IMR-90 (cell line): ENCODE results near the gene ITGAL. TPM values are rescaled to one million over a fixed set of nuclear protein-coding genes. Genes with fewer than 3 reads are reported as not detected.

ENCODE experiments used
- ATAC-seq: fragments of 200-7000 bp; cut with Tn5 transposase; 2 replicates; pipeline ENCODE4 v1.9.1; 2020; ENCODE audit warnings: low read depth, mild to moderate bottlenecking, moderate library complexity
- BruUV-seq: library from RNA; stranded (reverse); fragments of 400-500 nt; replicated peaks from 2 replicates; lab custom pipeline; 2021; lab: Mats Ljungman, UMichigan
- CTCF ChIA-PET: fragments of 300-600 bp; formaldehyde crosslinking; extraction: SDS; loops from one replicate; lab custom pipeline; 2021; ENCODE audit warnings: antibody characterized with exemption; lab: Yijun Ruan, JAX
- POLR2A ChIA-PET: fragments of 300-600 bp; sonication (Branson Sonifier 250); formaldehyde crosslinking; loops from one replicate; lab custom pipeline; 2022; ENCODE audit warnings: antibody characterized with exemption; ENCODE audit not compliant: unreplicated experiment; lab: Charles Lee
- DNase-seq: peaks from one replicate; pipeline ENCODE4 v3.0.0; 2013
- H2AFZ ChIP-seq: replicated peaks from 2 replicates; pipeline ENCODE3; 2013; ENCODE audit warnings: low read length, mild to moderate bottlenecking; ENCODE audit not compliant: poor library complexity
- H2AK5ac ChIP-seq: 2 replicates; pipeline ENCODE4 v1.6.1; 2013; ENCODE audit warnings: low read depth, low read length, inconsistent platforms
- H2AK9ac ChIP-seq: replicated peaks from 2 replicates; pipeline ENCODE3; 2013; ENCODE audit warnings: mild to moderate bottlenecking, low read depth, low read length, moderate library complexity; ENCODE audit not compliant: poor library complexity
- H2BK120ac ChIP-seq: 2 replicates; pipeline ENCODE4 v1.6.1; 2013; ENCODE audit warnings: low read depth, low read length, inconsistent platforms
- H2BK15ac ChIP-seq: 3 replicates; pipeline ENCODE4 v1.6.1; 2013; ENCODE audit warnings: low read depth, low read length, inconsistent platforms
- H2BK20ac ChIP-seq: 2 replicates; pipeline ENCODE4 v1.6.1; 2013; ENCODE audit warnings: low read depth, mild to moderate bottlenecking, inconsistent platforms, low read length, moderate library complexity
- H2BK5ac ChIP-seq: 2 replicates; pipeline ENCODE4 v1.6.1; 2013; ENCODE audit warnings: mild to moderate bottlenecking, low read depth, low read length, inconsistent platforms; ENCODE audit not compliant: poor library complexity, severe bottlenecking
- H3K14ac ChIP-seq: replicated peaks from 2 replicates; pipeline ENCODE4 v1.6.1; 2013; ENCODE audit warnings: low read depth, low read length, inconsistent platforms
- H3K18ac ChIP-seq: 2 replicates; pipeline ENCODE4 v1.6.1; 2013; ENCODE audit warnings: low read depth, low read length, control low read depth
- H3K23ac ChIP-seq: 2 replicates; pipeline ENCODE4 v1.6.1; 2013; ENCODE audit warnings: low read depth, low read length, inconsistent platforms
- H3K27ac ChIP-seq: 2 replicates; pipeline ENCODE4 v1.5.1; 2013; ENCODE audit warnings: mild to moderate bottlenecking, control low read depth, low read length; ENCODE audit not compliant: insufficient read depth
- H3K27me3 ChIP-seq: 2 replicates; pipeline ENCODE4 v1.6.1; 2013; ENCODE audit warnings: low read length; ENCODE audit not compliant: control insufficient read depth, insufficient read depth
- H3K36me3 ChIP-seq: 2 replicates; pipeline ENCODE4 v1.6.1; 2013; ENCODE audit warnings: low read length, mixed read lengths; ENCODE audit not compliant: control insufficient read depth, insufficient read depth
- H3K4ac ChIP-seq: 2 replicates; pipeline ENCODE4 v1.6.1; 2013; ENCODE audit warnings: low read depth, low read length, inconsistent platforms
- H3K4me1 ChIP-seq: 2 replicates; pipeline ENCODE4 v1.6.1; 2013; ENCODE audit warnings: low read length, mixed read lengths; ENCODE audit not compliant: control insufficient read depth, insufficient read depth
- H3K4me2 ChIP-seq: 2 replicates; pipeline ENCODE4 v1.6.1; 2013; ENCODE audit warnings: low read depth, mild to moderate bottlenecking, control low read depth, low read length, moderate library complexity
- H3K4me3 ChIP-seq: 2 replicates; pipeline ENCODE4 v1.5.1; 2013; ENCODE audit warnings: low read depth, mild to moderate bottlenecking, control low read depth, low read length, moderate library complexity; ENCODE audit not compliant: insufficient read depth
- H3K56ac ChIP-seq: 2 replicates; pipeline ENCODE4 v1.6.1; 2013; ENCODE audit warnings: low read length, inconsistent platforms; ENCODE audit not compliant: insufficient read depth; ENCODE audit errors: extremely low read depth
- H3K79me1 ChIP-seq, 2 experiments: 2 replicates each; pipeline ENCODE4 v1.6.1; 2013; ENCODE audit warnings: low read length in 2 of 2, inconsistent platforms in 1 of 2, low read depth in 1 of 2
- H3K9ac ChIP-seq: 2 replicates; pipeline ENCODE4 v1.6.1; 2013; ENCODE audit warnings: low read depth, low read length, control low read depth
- H3K9me1 ChIP-seq: 2 replicates; pipeline ENCODE4 v1.6.1; 2013; ENCODE audit warnings: low read length, inconsistent platforms; ENCODE audit not compliant: insufficient read depth
- H3K9me3 ChIP-seq: 2 replicates; pipeline ENCODE4 v1.6.1; 2013; ENCODE audit warnings: low read length; ENCODE audit not compliant: control insufficient read depth, insufficient read depth
- H4K20me1 ChIP-seq: 2 replicates; pipeline ENCODE4 v1.6.1; 2013; ENCODE audit warnings: low read length, inconsistent platforms; ENCODE audit not compliant: insufficient read depth
- H4K5ac ChIP-seq: 2 replicates; pipeline ENCODE4 v1.6.1; 2013; ENCODE audit warnings: mild to moderate bottlenecking, low read depth, low read length, control low read depth
- H4K8ac ChIP-seq, 2 experiments: 2 replicates each; pipeline ENCODE4 v1.6.1; 2013; ENCODE audit warnings: low read depth in 2 of 2, low read length in 2 of 2, control low read depth in 1 of 2, inconsistent platforms in 1 of 2
- H4K91ac ChIP-seq: 2 replicates; pipeline ENCODE4 v1.6.1; 2013; ENCODE audit warnings: low read depth, low read length, inconsistent platforms; ENCODE audit not compliant: insufficient read depth
- BHLHE40 ChIP-seq: fragments of 150-350 bp; IDR thresholded peaks from 2 replicates; pipeline ENCODE4 v1.6.1; 2016; ENCODE audit warnings: mild to moderate bottlenecking, low read depth, low read length
- CEBPB ChIP-seq: IDR thresholded peaks from 2 replicates; pipeline ENCODE4 v1.6.1; 2012; ENCODE audit warnings: low read depth, low read length, improper control_type of control experiment
- CHD1 ChIP-seq: IDR thresholded peaks from 2 replicates; pipeline ENCODE4 v1.6.1; 2012; ENCODE audit warnings: low read depth, low read length, improper control_type of control experiment
- CTCF ChIP-seq: conservative IDR thresholded peaks from 2 replicates; pipeline ENCODE4 v1.5.1; 2012; ENCODE audit warnings: mild to moderate bottlenecking, low read depth, low read length, improper control_type of control experiment
- FOS ChIP-seq: fragments of 150-350 bp; IDR thresholded peaks from 2 replicates; pipeline ENCODE4 v1.6.1; 2016; ENCODE audit warnings: low read depth, low read length
- MAFK ChIP-seq: IDR thresholded peaks from 2 replicates; pipeline ENCODE4 v1.6.1; 2012; ENCODE audit warnings: low read depth, low read length, improper control_type of control experiment
- MAZ ChIP-seq: IDR thresholded peaks from 2 replicates; pipeline ENCODE4 v1.6.1; 2012; ENCODE audit warnings: low read depth, mild to moderate bottlenecking, low read length, improper control_type of control experiment, moderate library complexity, borderline replicate concordance
- MXI1 ChIP-seq: IDR thresholded peaks from 2 replicates; pipeline ENCODE4 v1.6.1; 2012; ENCODE audit warnings: low read depth, mild to moderate bottlenecking, low read length, moderate library complexity, borderline replicate concordance
- NFE2L2 ChIP-seq: fragments of 150-350 bp; IDR thresholded peaks from 2 replicates; pipeline ENCODE4 v1.6.1; 2016; ENCODE audit warnings: low read depth, mild to moderate bottlenecking, low read length
- RAD21 ChIP-seq: IDR thresholded peaks from 2 replicates; pipeline ENCODE4 v1.6.1; 2012; ENCODE audit warnings: low read length, improper control_type of control experiment
- RFX5 ChIP-seq: IDR thresholded peaks from 2 replicates; pipeline ENCODE4 v1.8.0; 2012; ENCODE audit warnings: low read depth, mild to moderate bottlenecking, low read length, moderate library complexity
- SMC3 ChIP-seq: fragments of 150-350 bp; IDR thresholded peaks from 2 replicates; pipeline ENCODE4 v1.6.1; 2016; ENCODE audit warnings: low read depth, mild to moderate bottlenecking, antibody characterized with exemption, low read length, moderate library complexity
- WGBS, 2 experiments: methylation state at CpG; one replicate each; pipeline versions ENCODE4 v1.1.5 to v1.1.7; 2013; ENCODE audit warnings: missing lambda C conversion rate in 2 of 2; ENCODE audit not compliant: insufficient read length in 1 of 2; ENCODE audit errors: extremely low coverage in 2 of 2; 5-methylcytosine and 5-hydroxymethylcytosine counted together
- dilution Hi-C: fragments of 300-500 bp; cut with HindIII; formaldehyde crosslinking; loops from one replicate; pipeline ENCODE4 v1.14.3; 2018; ENCODE audit warnings: low sequenced_read_pairs; ENCODE audit not compliant: unreplicated experiment
- in situ Hi-C: fragments of 300-500 bp; cut with MboI; formaldehyde crosslinking; loops from 3 replicates; pipeline ENCODE4 v1.14.3; 2019; ENCODE audit warnings: low sequenced_read_pairs, inconsistent platforms, mixed read lengths
- intact Hi-C: fragments of 100-400 bp; cut with micrococcal nuclease; formaldehyde crosslinking; loops from 2 replicates; pipeline ENCODE4 v1.10.0; 2022
- polyA plus RNA-seq, 3 experiments: library from polyadenylated mRNA; depleted of rRNA; stranded (reverse); fragments of >200 nt; gene quantifications; 2 replicates each; pipeline ENCODE4 v1.2.3, GENCODE V29; 2012; ENCODE audit warnings: low replicate concordance in 1 of 3
- total RNA-seq: library from RNA; depleted of rRNA; stranded (reverse); fragments of >200 nt; gene quantifications from 2 replicates; pipeline ENCODE4 v1.2.3, GENCODE V29; 2012

The ITGAL gene
- total and polyA plus RNA-seq, 2 of the 4 experiments (the other 2 are of a cell fraction) = not detected

GRCh38 chr16:30438835-30439234, 33.7 kb upstream of the ITGAL start:
- H3K27ac ChIP-seq = no peak overlapping the region
- H3K36me3 ChIP-seq = peaks cover 2% of the 10 kb centered on the region; the same call in 1 of the 2 replicates
- H4K91ac ChIP-seq = no peak overlapping the region
- dilution Hi-C loops (no loop called here), in situ Hi-C loops (no loop called here), intact Hi-C loops (no loop called here)
- TF ChIP-seq MXI1 (no peak), CEBPB (no peak), RAD21 (no peak), RFX5 (no peak), NFE2L2 (no peak), FOS (no peak), CHD1 (no peak), BHLHE40 (no peak), SMC3 (no peak), MAZ (no peak), MAFK (no peak), CTCF (no peak)
- no peak overlapping the region for H2AK5ac ChIP-seq
- no peak overlapping the region for H3K23ac ChIP-seq
- CTCF ChIA-PET = interaction anchor here (0.7 kb wide), 1 partner anchor 9 kb away, joined by 3 read pairs; the partner anchor contains the start of gene DCTPP1
- H3K9me3 ChIP-seq = no peaks in the 10 kb centered on the region
- H2AK9ac ChIP-seq = no peak overlapping the region
- no peak overlapping the region for H2BK120ac ChIP-seq
- no CpG with 5 or more reads among the region's 5 CpGs for WGBS, 2 experiments
- H3K4ac ChIP-seq = no peak overlapping the region
- peaks cover 15% of the 10 kb centered on the region for H3K27me3 ChIP-seq
- H3K56ac ChIP-seq = no peak overlapping the region
- H3K4me3 ChIP-seq = no peak overlapping the region
- POLR2A ChIA-PET = no interaction called here
- H4K20me1 ChIP-seq = no peaks in the 10 kb centered on the region
- ATAC-seq (no peak), DNase-seq (no peak)
- no peak overlapping the region for H2BK20ac ChIP-seq
- H3K4me2 ChIP-seq = no peak overlapping the region
- no peak overlapping the region for H3K18ac ChIP-seq
- no peak overlapping the region for H2AFZ ChIP-seq
- peaks cover 0 to 8% of the 10 kb centered on the region in 2 experiments; a peak in 2 of 4 replicates for H3K79me1 ChIP-seq
- no peak overlapping the region for H2BK5ac ChIP-seq
- H3K9me1 ChIP-seq = no peaks in the 10 kb centered on the region
- H4K5ac ChIP-seq = no peak overlapping the region
- no peak overlapping the region for H2BK15ac ChIP-seq
- no peak overlapping the region for H3K9ac ChIP-seq
- BruUV-seq = no TSS peak
- H4K8ac ChIP-seq = no peak overlapping the region
- H3K14ac ChIP-seq = no peak overlapping the region
- H3K4me1 ChIP-seq = no peaks in the 10 kb centered on the region
